IMR-90 (cell line): Measurements from ENCODE around the gene PHACTR3. TPM values are rescaled to one million over a fixed set of nuclear protein-coding genes. Genes with fewer than 3 reads are reported as not detected.

Source experiments
- ATAC-seq: fragments of 200-7000 bp; cut with Tn5 transposase; 2 replicates; pipeline ENCODE4 v1.9.1; 2020; ENCODE audit warnings: low read depth, mild to moderate bottlenecking, moderate library complexity
- BruUV-seq: library from RNA; stranded (reverse); fragments of 400-500 nt; replicated peaks from 2 replicates; lab custom pipeline; 2021; lab: Mats Ljungman, UMichigan
- CTCF ChIA-PET: fragments of 300-600 bp; formaldehyde crosslinking; extraction: SDS; loops from one replicate; lab custom pipeline; 2021; ENCODE audit warnings: antibody characterized with exemption; lab: Yijun Ruan, JAX
- POLR2A ChIA-PET: fragments of 300-600 bp; sonication (Branson Sonifier 250); formaldehyde crosslinking; loops from one replicate; lab custom pipeline; 2022; ENCODE audit warnings: antibody characterized with exemption; ENCODE audit not compliant: unreplicated experiment; lab: Charles Lee
- DNase-seq: peaks from one replicate; pipeline ENCODE4 v3.0.0; 2013
- H2AFZ ChIP-seq: replicated peaks from 2 replicates; pipeline ENCODE3; 2013; ENCODE audit warnings: low read length, mild to moderate bottlenecking; ENCODE audit not compliant: poor library complexity
- H2AK5ac ChIP-seq: 2 replicates; pipeline ENCODE4 v1.6.1; 2013; ENCODE audit warnings: low read depth, low read length, inconsistent platforms
- H2AK9ac ChIP-seq: replicated peaks from 2 replicates; pipeline ENCODE3; 2013; ENCODE audit warnings: mild to moderate bottlenecking, low read depth, low read length, moderate library complexity; ENCODE audit not compliant: poor library complexity
- H2BK120ac ChIP-seq: 2 replicates; pipeline ENCODE4 v1.6.1; 2013; ENCODE audit warnings: low read depth, low read length, inconsistent platforms
- H2BK15ac ChIP-seq: 3 replicates; pipeline ENCODE4 v1.6.1; 2013; ENCODE audit warnings: low read depth, low read length, inconsistent platforms
- H2BK20ac ChIP-seq: 2 replicates; pipeline ENCODE4 v1.6.1; 2013; ENCODE audit warnings: low read depth, mild to moderate bottlenecking, inconsistent platforms, low read length, moderate library complexity
- H2BK5ac ChIP-seq: 2 replicates; pipeline ENCODE4 v1.6.1; 2013; ENCODE audit warnings: mild to moderate bottlenecking, low read depth, low read length, inconsistent platforms; ENCODE audit not compliant: poor library complexity, severe bottlenecking
- H3K14ac ChIP-seq: replicated peaks from 2 replicates; pipeline ENCODE4 v1.6.1; 2013; ENCODE audit warnings: low read depth, low read length, inconsistent platforms
- H3K18ac ChIP-seq: 2 replicates; pipeline ENCODE4 v1.6.1; 2013; ENCODE audit warnings: low read depth, low read length, control low read depth
- H3K23ac ChIP-seq: 2 replicates; pipeline ENCODE4 v1.6.1; 2013; ENCODE audit warnings: low read depth, low read length, inconsistent platforms
- H3K27ac ChIP-seq: 2 replicates; pipeline ENCODE4 v1.5.1; 2013; ENCODE audit warnings: mild to moderate bottlenecking, control low read depth, low read length; ENCODE audit not compliant: insufficient read depth
- H3K27me3 ChIP-seq: 2 replicates; pipeline ENCODE4 v1.6.1; 2013; ENCODE audit warnings: low read length; ENCODE audit not compliant: control insufficient read depth, insufficient read depth
- H3K36me3 ChIP-seq: 2 replicates; pipeline ENCODE4 v1.6.1; 2013; ENCODE audit warnings: low read length, mixed read lengths; ENCODE audit not compliant: control insufficient read depth, insufficient read depth
- H3K4ac ChIP-seq: 2 replicates; pipeline ENCODE4 v1.6.1; 2013; ENCODE audit warnings: low read depth, low read length, inconsistent platforms
- H3K4me1 ChIP-seq: 2 replicates; pipeline ENCODE4 v1.6.1; 2013; ENCODE audit warnings: low read length, mixed read lengths; ENCODE audit not compliant: control insufficient read depth, insufficient read depth
- H3K4me2 ChIP-seq: 2 replicates; pipeline ENCODE4 v1.6.1; 2013; ENCODE audit warnings: low read depth, mild to moderate bottlenecking, control low read depth, low read length, moderate library complexity
- H3K4me3 ChIP-seq: 2 replicates; pipeline ENCODE4 v1.5.1; 2013; ENCODE audit warnings: low read depth, mild to moderate bottlenecking, control low read depth, low read length, moderate library complexity; ENCODE audit not compliant: insufficient read depth
- H3K56ac ChIP-seq: 2 replicates; pipeline ENCODE4 v1.6.1; 2013; ENCODE audit warnings: low read length, inconsistent platforms; ENCODE audit not compliant: insufficient read depth; ENCODE audit errors: extremely low read depth
- H3K79me1 ChIP-seq, 2 experiments: 2 replicates each; pipeline ENCODE4 v1.6.1; 2013; ENCODE audit warnings: low read length in 2 of 2, inconsistent platforms in 1 of 2, low read depth in 1 of 2
- H3K9ac ChIP-seq: 2 replicates; pipeline ENCODE4 v1.6.1; 2013; ENCODE audit warnings: low read depth, low read length, control low read depth
- H3K9me1 ChIP-seq: 2 replicates; pipeline ENCODE4 v1.6.1; 2013; ENCODE audit warnings: low read length, inconsistent platforms; ENCODE audit not compliant: insufficient read depth
- H3K9me3 ChIP-seq: 2 replicates; pipeline ENCODE4 v1.6.1; 2013; ENCODE audit warnings: low read length; ENCODE audit not compliant: control insufficient read depth, insufficient read depth
- H4K20me1 ChIP-seq: 2 replicates; pipeline ENCODE4 v1.6.1; 2013; ENCODE audit warnings: low read length, inconsistent platforms; ENCODE audit not compliant: insufficient read depth
- H4K5ac ChIP-seq: 2 replicates; pipeline ENCODE4 v1.6.1; 2013; ENCODE audit warnings: mild to moderate bottlenecking, low read depth, low read length, control low read depth
- H4K8ac ChIP-seq, 2 experiments: 2 replicates each; pipeline ENCODE4 v1.6.1; 2013; ENCODE audit warnings: low read depth in 2 of 2, low read length in 2 of 2, control low read depth in 1 of 2, inconsistent platforms in 1 of 2
- H4K91ac ChIP-seq: 2 replicates; pipeline ENCODE4 v1.6.1; 2013; ENCODE audit warnings: low read depth, low read length, inconsistent platforms; ENCODE audit not compliant: insufficient read depth
- BHLHE40 ChIP-seq: fragments of 150-350 bp; IDR thresholded peaks from 2 replicates; pipeline ENCODE4 v1.6.1; 2016; ENCODE audit warnings: mild to moderate bottlenecking, low read depth, low read length
- CEBPB ChIP-seq: IDR thresholded peaks from 2 replicates; pipeline ENCODE4 v1.6.1; 2012; ENCODE audit warnings: low read depth, low read length, improper control_type of control experiment
- CHD1 ChIP-seq: IDR thresholded peaks from 2 replicates; pipeline ENCODE4 v1.6.1; 2012; ENCODE audit warnings: low read depth, low read length, improper control_type of control experiment
- FOS ChIP-seq: fragments of 150-350 bp; IDR thresholded peaks from 2 replicates; pipeline ENCODE4 v1.6.1; 2016; ENCODE audit warnings: low read depth, low read length
- MAFK ChIP-seq: IDR thresholded peaks from 2 replicates; pipeline ENCODE4 v1.6.1; 2012; ENCODE audit warnings: low read depth, low read length, improper control_type of control experiment
- MAZ ChIP-seq: IDR thresholded peaks from 2 replicates; pipeline ENCODE4 v1.6.1; 2012; ENCODE audit warnings: low read depth, mild to moderate bottlenecking, low read length, improper control_type of control experiment, moderate library complexity, borderline replicate concordance
- MXI1 ChIP-seq: IDR thresholded peaks from 2 replicates; pipeline ENCODE4 v1.6.1; 2012; ENCODE audit warnings: low read depth, mild to moderate bottlenecking, low read length, moderate library complexity, borderline replicate concordance
- NFE2L2 ChIP-seq: fragments of 150-350 bp; IDR thresholded peaks from 2 replicates; pipeline ENCODE4 v1.6.1; 2016; ENCODE audit warnings: low read depth, mild to moderate bottlenecking, low read length
- POLR2A ChIP-seq: IDR thresholded peaks from 2 replicates; pipeline ENCODE4 v1.6.1; 2012; ENCODE audit warnings: mild to moderate bottlenecking, low read depth, low read length
- RAD21 ChIP-seq: IDR thresholded peaks from 2 replicates; pipeline ENCODE4 v1.6.1; 2012; ENCODE audit warnings: low read length, improper control_type of control experiment
- RCOR1 ChIP-seq: IDR thresholded peaks from 2 replicates; pipeline ENCODE4 v1.6.1; 2012; ENCODE audit warnings: mild to moderate bottlenecking, low read length, improper control_type of control experiment; ENCODE audit not compliant: insufficient replicate concordance
- RFX5 ChIP-seq: IDR thresholded peaks from 2 replicates; pipeline ENCODE4 v1.8.0; 2012; ENCODE audit warnings: low read depth, mild to moderate bottlenecking, low read length, moderate library complexity
- SMC3 ChIP-seq: fragments of 150-350 bp; IDR thresholded peaks from 2 replicates; pipeline ENCODE4 v1.6.1; 2016; ENCODE audit warnings: low read depth, mild to moderate bottlenecking, antibody characterized with exemption, low read length, moderate library complexity
- WGBS, 2 experiments: methylation state at CpG; one replicate each; pipeline versions ENCODE4 v1.1.5 to v1.1.7; 2013; ENCODE audit warnings: missing lambda C conversion rate in 2 of 2; ENCODE audit not compliant: insufficient read length in 1 of 2; ENCODE audit errors: extremely low coverage in 2 of 2; 5-methylcytosine and 5-hydroxymethylcytosine counted together
- dilution Hi-C: fragments of 300-500 bp; cut with HindIII; formaldehyde crosslinking; loops from one replicate; pipeline ENCODE4 v1.14.3; 2018; ENCODE audit warnings: low sequenced_read_pairs; ENCODE audit not compliant: unreplicated experiment
- in situ Hi-C: fragments of 300-500 bp; cut with MboI; formaldehyde crosslinking; loops from 3 replicates; pipeline ENCODE4 v1.14.3; 2019; ENCODE audit warnings: low sequenced_read_pairs, inconsistent platforms, mixed read lengths
- intact Hi-C: fragments of 100-400 bp; cut with micrococcal nuclease; formaldehyde crosslinking; loops from 2 replicates; pipeline ENCODE4 v1.10.0; 2022
- polyA plus RNA-seq, 3 experiments: library from polyadenylated mRNA; depleted of rRNA; stranded (reverse); fragments of >200 nt; gene quantifications; 2 replicates each; pipeline ENCODE4 v1.2.3, GENCODE V29; 2012; ENCODE audit warnings: low replicate concordance in 1 of 3
- total RNA-seq: library from RNA; depleted of rRNA; stranded (reverse); fragments of >200 nt; gene quantifications from 2 replicates; pipeline ENCODE4 v1.2.3, GENCODE V29; 2012
- TF ChIP-seq, protein P1 (sequence below): fragments of 150-350 bp; IDR thresholded peaks from 2 replicates; pipeline ENCODE4 v1.6.1; 2016; ENCODE audit warnings: low read depth, mild to moderate bottlenecking, low read length, moderate library complexity, borderline replicate concordance
- TF ChIP-seq, protein P2 (sequence below): conservative IDR thresholded peaks from 2 replicates; pipeline ENCODE4 v1.5.1; 2012; ENCODE audit warnings: mild to moderate bottlenecking, low read depth, low read length, improper control_type of control experiment
- TF ChIP-seq, protein P3 (sequence below): fragments of 150-350 bp; IDR thresholded peaks from 2 replicates; pipeline ENCODE4 v1.6.1; 2017; ENCODE audit warnings: mild to moderate bottlenecking, antibody characterized with exemption, low read length, low read depth

The PHACTR3 gene
- total and polyA plus RNA-seq, 2 of the 4 experiments (the other 2 are of a cell fraction): not detected

GRCh38 chr20:59790346-59790745 lies 186.0 kb downstream of the PHACTR3 start:
- Histone ChIP-seq H2AFZ (no peak overlapping the region), H4K20me1 (no peaks in the 10 kb centered on the region), H3K18ac (no peak overlapping the region), H3K27ac (no peak overlapping the region), H2AK9ac (no peak overlapping the region), H3K27me3 (no peaks in the 10 kb centered on the region), H2BK120ac (no peak overlapping the region), H3K56ac (no peak overlapping the region), H3K79me1 (no peaks in the 10 kb centered on the region), H4K8ac (no peak overlapping the region), H3K9me3 (peaks cover 2% of the 10 kb centered on the region; the same call in 1 of the 2 replicates), H3K9me1 (no peaks in the 10 kb centered on the region), H3K9ac (no peak overlapping the region), H3K14ac (no peak overlapping the region), H3K36me3 (no peaks in the 10 kb centered on the region), H3K4me3 (no peak overlapping the region), H4K5ac (no peak overlapping the region), H2AK5ac (no peak overlapping the region), H3K4me2 (no peak overlapping the region), H3K4me1 (no peaks in the 10 kb centered on the region), H3K4ac (no peak overlapping the region), H2BK5ac (no peak overlapping the region), H4K91ac (no peak overlapping the region), H2BK20ac (no peak overlapping the region), H3K23ac (no peak overlapping the region), H2BK15ac (no peak overlapping the region)
- ATAC-seq (no peak), DNase-seq (no peak)
- dilution Hi-C loops (no loop called here), intact Hi-C loops (no loop called here), in situ Hi-C loops (no loop called here)
- TF ChIP-seq, protein P1, sequence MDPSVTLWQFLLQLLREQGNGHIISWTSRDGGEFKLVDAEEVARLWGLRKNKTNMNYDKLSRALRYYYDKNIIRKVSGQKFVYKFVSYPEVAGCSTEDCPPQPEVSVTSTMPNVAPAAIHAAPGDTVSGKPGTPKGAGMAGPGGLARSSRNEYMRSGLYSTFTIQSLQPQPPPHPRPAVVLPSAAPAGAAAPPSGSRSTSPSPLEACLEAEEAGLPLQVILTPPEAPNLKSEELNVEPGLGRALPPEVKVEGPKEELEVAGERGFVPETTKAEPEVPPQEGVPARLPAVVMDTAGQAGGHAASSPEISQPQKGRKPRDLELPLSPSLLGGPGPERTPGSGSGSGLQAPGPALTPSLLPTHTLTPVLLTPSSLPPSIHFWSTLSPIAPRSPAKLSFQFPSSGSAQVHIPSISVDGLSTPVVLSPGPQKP: no peak
- no peak for TF ChIP-seq FOS
- no peak for TF ChIP-seq MAZ
- no peak for TF ChIP-seq POLR2A
- no peak for TF ChIP-seq MXI1
- TF ChIP-seq RCOR1: no peak
- TF ChIP-seq RFX5: no peak
- TF ChIP-seq CEBPB: no peak
- no peak for TF ChIP-seq NFE2L2
- TF ChIP-seq, protein P2, sequence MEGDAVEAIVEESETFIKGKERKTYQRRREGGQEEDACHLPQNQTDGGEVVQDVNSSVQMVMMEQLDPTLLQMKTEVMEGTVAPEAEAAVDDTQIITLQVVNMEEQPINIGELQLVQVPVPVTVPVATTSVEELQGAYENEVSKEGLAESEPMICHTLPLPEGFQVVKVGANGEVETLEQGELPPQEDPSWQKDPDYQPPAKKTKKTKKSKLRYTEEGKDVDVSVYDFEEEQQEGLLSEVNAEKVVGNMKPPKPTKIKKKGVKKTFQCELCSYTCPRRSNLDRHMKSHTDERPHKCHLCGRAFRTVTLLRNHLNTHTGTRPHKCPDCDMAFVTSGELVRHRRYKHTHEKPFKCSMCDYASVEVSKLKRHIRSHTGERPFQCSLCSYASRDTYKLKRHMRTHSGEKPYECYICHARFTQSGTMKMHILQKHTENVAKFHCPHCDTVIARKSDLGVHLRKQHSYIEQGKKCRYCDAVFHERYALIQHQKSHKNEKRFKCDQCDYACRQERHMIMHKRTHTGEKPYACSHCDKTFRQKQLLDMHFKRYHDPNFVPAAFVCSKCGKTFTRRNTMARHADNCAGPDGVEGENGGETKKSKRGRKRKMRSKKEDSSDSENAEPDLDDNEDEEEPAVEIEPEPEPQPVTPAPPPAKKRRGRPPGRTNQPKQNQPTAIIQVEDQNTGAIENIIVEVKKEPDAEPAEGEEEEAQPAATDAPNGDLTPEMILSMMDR: no peak
- no peak for TF ChIP-seq RAD21
- no peak for TF ChIP-seq MAFK
- no peak for TF ChIP-seq BHLHE40
- no peak for TF ChIP-seq SMC3
- no peak for TF ChIP-seq CHD1
- TF ChIP-seq, protein P3, sequence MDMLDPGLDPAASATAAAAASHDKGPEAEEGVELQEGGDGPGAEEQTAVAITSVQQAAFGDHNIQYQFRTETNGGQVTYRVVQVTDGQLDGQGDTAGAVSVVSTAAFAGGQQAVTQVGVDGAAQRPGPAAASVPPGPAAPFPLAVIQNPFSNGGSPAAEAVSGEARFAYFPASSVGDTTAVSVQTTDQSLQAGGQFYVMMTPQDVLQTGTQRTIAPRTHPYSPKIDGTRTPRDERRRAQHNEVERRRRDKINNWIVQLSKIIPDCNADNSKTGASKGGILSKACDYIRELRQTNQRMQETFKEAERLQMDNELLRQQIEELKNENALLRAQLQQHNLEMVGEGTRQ: no peak
- CTCF ChIA-PET: no interaction called here
- POLR2A ChIA-PET: no interaction called here
- WGBS, 2 experiments: no CpG with 5 or more reads among the region's 1 CpG
- BruUV-seq: no TSS peak
